Heart right ventricle (tissue), 16 donors: ENCODE data around the gene AURKB. TPM values are rescaled to one million over a fixed set of nuclear protein-coding genes. Genes with fewer than 3 reads are reported as not detected.
A peak's percentile ranks its signal among the peaks of the same experiment; 100 is the strongest.

Experiments
- ATAC-seq, 8 donors: fragments of 200-7000 bp; cut with Tn5 transposase; one replicate each; pipeline ENCODE4 v1.9.1; 2020; ENCODE audit warnings: mild to moderate bottlenecking in 8 of 8, moderate library complexity in 8 of 8, moderate number of reproducible peaks in 1 of 8
- DNase-seq, 2 donors: peaks; one replicate each; pipeline ENCODE4 v3.0.0-alpha.2; 2020
- H3K27ac ChIP-seq, 10 donors: fragments of 200-600 bp; sonication (generic) in 2 of 10; one replicate each; pipeline versions ENCODE4 v1.5.0 to v1.8.0; 2020 to 2022; ENCODE audit warnings: mild to moderate bottlenecking in 3 of 10
- H3K27me3 ChIP-seq, 7 donors: fragments of 200-600 bp; one replicate each; pipeline ENCODE4 v1.8.0; 2021 to 2022; ENCODE audit warnings: mild to moderate bottlenecking in 2 of 7
- H3K36me3 ChIP-seq, 9 donors: fragments of 200-600 bp; sonication (generic) in 1 of 9; one replicate each; pipeline versions ENCODE4 v1.5.0 to v1.8.0; 2020 to 2022; ENCODE audit warnings: mild to moderate bottlenecking in 2 of 9
- H3K4me1 ChIP-seq, 9 donors: fragments of 200-600 bp; sonication (generic) in 1 of 9; one replicate each; pipeline versions ENCODE4 v1.5.0 to v1.8.0; 2020 to 2022; ENCODE audit warnings: mild to moderate bottlenecking in 4 of 9
- H3K4me3 ChIP-seq, 10 donors: fragments of 200-600 bp; sonication (generic) in 2 of 10; one replicate each; pipeline versions ENCODE4 v1.5.0 to v1.8.0; 2020 to 2022; ENCODE audit warnings: mild to moderate bottlenecking in 7 of 10, moderate library complexity in 2 of 10
- H3K9me3 ChIP-seq, 11 donors: fragments of 200-600 bp in 10 of 11; sonication (generic) in 2 of 11; one replicate each; pipeline versions ENCODE4 v1.5.0 to v1.8.0; 2013 to 2022; ENCODE audit warnings: mild to moderate bottlenecking in 2 of 11, control low read depth in 1 of 11, moderate library complexity in 1 of 11
- CTCF ChIP-seq, 9 donors: fragments of 200-600 bp; sonication (generic) in 2 of 9; IDR thresholded peaks; one replicate each; pipeline versions ENCODE4 v1.5.0 to v1.8.0; 2021 to 2022; ENCODE audit warnings: antibody characterized with exemption in 9 of 9, mild to moderate bottlenecking in 5 of 9, moderate library complexity in 1 of 9
- WGBS, 2 donors: extraction: QIAGEN DNeasy Blood & Tissue Kit; methylation state at CpG; one replicate each; pipeline ENCODE4 v1.1.7; 2013; ENCODE audit warnings: inconsistent platforms in 1 of 2; 5-methylcytosine and 5-hydroxymethylcytosine counted together
- intact Hi-C, 10 donors: fragments of 100-400 bp; cut with DNase I; formaldehyde crosslinking; loops; one replicate each; pipeline versions ENCODE4 v1.11.1 to v1.14.2; 2022
- polyA plus RNA-seq, 2 donors: library from polyadenylated mRNA; stranded (reverse); fragments of 200-250 nt; gene quantifications; one replicate each; pipeline ENCODE4 v1.2.3, GENCODE V29; 2013
- total RNA-seq, 10 donors: library from RNA; stranded (reverse); fragmentation: NEBNext Ultra II Directional in 3 of 10; extraction: Animal tissue kit (Norgen Biotek cat#: 25700) in 3 of 10; gene quantifications; one replicate each; pipeline versions ENCODE4 v1.2.1 to v1.2.4, GENCODE V29; 2021 to 2023
- donor health status: Arrhythmogenic right ventricular cardiomyopathy.
- donor health status: ischemic (EF 13 %, LVEDD 7.1; RV severe dilation, severe dysfunction).
- donor health status: healthy with polysubstance abuse.
- donor health status: DM: no; HTN: yes; CAD: no.
- donor health status: DM: no; HTN: no; CAD: no.
- donor health status: ischemic (EF 25% LVEDD 6.9; RV normal size, moderate dysfunction).
- donor health status: ischemic (EF 25% LVEDD 5.7; RV mildly dilated, moderate dysfunction).
- donor health status: healthy.
- donor health status: DM: yes; HTN: yes; CAD: no.
- donor health status: Ischemic cardiomyopathy.
- donor health status: ischemic (EF 35%, LVEDD 5.7; RV mildly dilated, moderate dysfunction).
- donor health status: nonischemic (EF 11% LVEDD 7.7; RV severe dilation, severe dysfunction).
- donor health status: DM: yes; HTN: yes; CAD: no.
- donor health status: PGD.
- donor health status: ischemic (EF 29% LVEDD 5.4; RV normal size, mild dysfunction).
- donor health status: nonischemic (EF 23%, LVEDD 6.1; RV moderate dilation, normal function).

AURKB gene
- total and polyA plus RNA-seq, 12 donors: 0.38 to 6.4 (median 1.0) TPM; not detected in 5

- intact Hi-C loops: loop anchor here in 4 of 10 donors (1.0 to 10.0 kb wide), 6 partner anchors 20 to 324 kb away; partner anchors contain the start of genes CYB5D1 (in 1 of the 4), HES7 (in 1 of the 4), KDM6B (in 1 of the 4) and NAA38 (in 1 of the 4)
- Histone ChIP-seq H3K4me3 (peak overlapping the region in 3 of 10 donors; percentile 1 to 11 (median 2)), H3K27ac (peak overlapping the region in 9 of 10 donors; percentile 64 to 99 (median 97)), H3K4me1 (peaks cover 18 to 85% (median 50%) of the 10 kb centered on the region in 9 donors), H3K27me3 (no peaks in the 10 kb centered on the region), H3K36me3 (peaks cover 0 to 34% (median 17%) of the 10 kb centered on the region in 9 donors), H3K9me3 (no peaks in the 10 kb centered on the region)
- WGBS, 2 donors: 40 to 43% methylated on average over 20 of the region's 20 CpGs
- TF ChIP-seq CTCF (IDR thresholded peaks at IDR 0.05): peak; percentile 88 to 96 (median 90)
- peak in 1 of 8 donors; percentile 6 for ATAC-seq
- peak; percentile 91 to 93 for DNase-seq
Observed at GRCh38 chr17:8158267-8159031, 51.9 kb downstream of the AURKB start.

- no peaks in the 10 kb centered on the region for H3K27me3 ChIP-seq
- peak overlapping the region; percentile 66 to 91 (median 81) for H3K4me3 ChIP-seq
- peaks cover 0 to 31% (median 16%) of the 10 kb centered on the region in 9 donors for H3K36me3 ChIP-seq
- H3K4me1 ChIP-seq: peaks cover 19 to 91% (median 51%) of the 10 kb centered on the region in 9 donors
- ATAC-seq: peak; percentile 65 to 75 (median 68)
- intact Hi-C loops: loop anchor here in 4 of 10 donors (2.0 to 10.0 kb wide), 5 partner anchors 18 to 322 kb away; partner anchors contain the start of genes CYB5D1 (in 1 of the 4), HES7 (in 1 of the 4), KDM6B (in 1 of the 4) and NAA38 (in 1 of the 4)
- no peaks in the 10 kb centered on the region for H3K9me3 ChIP-seq
- WGBS, 2 donors: 0 to 1% methylated on average over 59 of the region's 59 CpGs
- H3K27ac ChIP-seq: peak overlapping the region; percentile 97 to 100 (median 100)
- peak; percentile 100 for DNase-seq
- peak in 4 of 9 donors; percentile 12 to 42 (median 28) for TF ChIP-seq CTCF (IDR thresholded peaks at IDR 0.05)
Observed at GRCh38 chr17:8156246-8156992, 54.0 kb downstream of the AURKB start.

- no peaks in the 10 kb centered on the region for H3K9me3 ChIP-seq
- peaks cover 17 to 91% (median 46%) of the 10 kb centered on the region in 9 donors for H3K4me1 ChIP-seq
- intact Hi-C loops: loop anchor here in 4 of 10 donors (2.0 to 10.0 kb wide), 7 partner anchors 17 to 321 kb away; partner anchors contain the start of genes ALOXE3 (in 1 of the 4), CYB5D1 (in 1 of the 4), HES7 (in 1 of the 4) and KDM6B (in 1 of the 4)
- H3K4me3 ChIP-seq: peak overlapping the region; percentile 66 to 91 (median 81)
- WGBS, 2 donors: 0% methylated on average over 11 of the region's 11 CpGs
- DNase-seq (no peak), ATAC-seq (no peak)
- peak overlapping the region; percentile 92 to 100 (median 100) for H3K27ac ChIP-seq
- peaks cover 0 to 26% (median 11%) of the 10 kb centered on the region in 9 donors for H3K36me3 ChIP-seq
- no peak for TF ChIP-seq CTCF (IDR thresholded peaks at IDR 0.05)
- H3K27me3 ChIP-seq: no peaks in the 10 kb centered on the region
Observed at GRCh38 chr17:8155996-8156245, 54.5 kb downstream of the AURKB start.
